Keratinocyte (primary cell): Measurements from ENCODE around the gene ABCC11. TPM values are rescaled to one million over a fixed set of nuclear protein-coding genes. Genes with fewer than 3 reads are reported as not detected.

Source experiments
- DNase-seq: peaks from one replicate; pipeline ENCODE4 v3.0.0-alpha.2; 2011; ENCODE audit warnings: low read depth, missing footprints, low spot score
- FAIRE-seq: peaks from 2 replicates; lab custom pipeline; 2011; peaks lifted over from hg19 to GRCh38; lab: Jason Lieb, UNC
- H2AFZ ChIP-seq: 2 replicates; pipeline ENCODE4 v1.6.0; 2012; ENCODE audit warnings: low read length, control low read depth, inconsistent platforms; ENCODE audit not compliant: control insufficient read depth
- H3K27ac ChIP-seq: 2 replicates; pipeline ENCODE4 v1.5.1; 2011; ENCODE audit warnings: low read length; ENCODE audit not compliant: control insufficient read depth, insufficient read depth
- H3K27me3 ChIP-seq: 3 replicates; pipeline ENCODE4 v1.6.0; 2011; ENCODE audit warnings: low read length; ENCODE audit not compliant: control insufficient read depth, insufficient read depth; ENCODE audit errors: extremely low read depth
- H3K36me3 ChIP-seq, 2 experiments: 2 replicates in 1 of 2; 3 replicates in 1 of 2; pipeline ENCODE4 v1.5.1; 2011; ENCODE audit warnings: low read length in 2 of 2, mild to moderate bottlenecking in 1 of 2; ENCODE audit not compliant: control insufficient read depth in 2 of 2, insufficient read depth in 2 of 2; ENCODE audit errors: extremely low read depth in 1 of 2
- H3K4me1 ChIP-seq: 3 replicates; pipeline ENCODE4 v1.5.1; 2011; ENCODE audit warnings: low read length; ENCODE audit not compliant: control insufficient read depth, insufficient read depth; ENCODE audit errors: extremely low read depth
- H3K4me2 ChIP-seq: 3 replicates; pipeline ENCODE4 v1.6.0; 2011; ENCODE audit warnings: low read depth, low read length; ENCODE audit not compliant: control insufficient read depth, insufficient read depth; ENCODE audit errors: extremely low read depth
- H3K4me3 ChIP-seq, 3 experiments: fragments of 200-600 bp in 1 of 3; sonication (generic) in 1 of 3; 2 replicates in 2 of 3; 3 replicates in 1 of 3; pipeline ENCODE4 v1.5.1; 2011 to 2016; ENCODE audit warnings: low read length in 3 of 3, mild to moderate bottlenecking in 3 of 3, control low read depth in 2 of 3, inconsistent platforms in 1 of 3, low read depth in 1 of 3, mixed read lengths in 1 of 3, mixed run types in 1 of 3, moderate library complexity in 1 of 3; ENCODE audit not compliant: control insufficient read depth in 2 of 3, insufficient read depth in 2 of 3; ENCODE audit errors: extremely low read depth in 1 of 3
- H3K79me2 ChIP-seq: 2 replicates; pipeline ENCODE4 v1.6.0; 2012; ENCODE audit warnings: low read length; ENCODE audit not compliant: control insufficient read depth, insufficient read depth
- H3K9ac ChIP-seq: 3 replicates; pipeline ENCODE4 v1.6.0; 2011; ENCODE audit warnings: low read length; ENCODE audit not compliant: control insufficient read depth, insufficient read depth; ENCODE audit errors: extremely low read depth
- H3K9me1 ChIP-seq: 3 replicates; pipeline ENCODE4 v1.6.0; 2011; ENCODE audit warnings: low read length; ENCODE audit not compliant: control insufficient read depth, insufficient read depth; ENCODE audit errors: extremely low read depth
- H3K9me3 ChIP-seq: 2 replicates; pipeline ENCODE4 v1.5.1; 2012; ENCODE audit warnings: low read depth, low read length; ENCODE audit not compliant: control insufficient read depth
- H4K20me1 ChIP-seq: 3 replicates; pipeline ENCODE4 v1.6.0; 2011; ENCODE audit warnings: low read length; ENCODE audit not compliant: control insufficient read depth, insufficient read depth; ENCODE audit errors: extremely low read depth
- CTCF ChIP-seq, 3 experiments: IDR thresholded peaks in 1 of 3; conservative IDR thresholded peaks in 1 of 3; optimal IDR thresholded peaks in 1 of 3; 2 replicates in 2 of 3; 3 replicates in 1 of 3; pipeline versions ENCODE3 to v1.5.1; 2011; ENCODE audit warnings: low read length in 3 of 3, mild to moderate bottlenecking in 3 of 3, moderate library complexity in 2 of 3, control low read depth in 1 of 3, inconsistent platforms in 1 of 3; ENCODE audit not compliant: insufficient read depth in 2 of 3; ENCODE audit errors: extremely low read depth in 1 of 3
- EZH2 ChIP-seq: IDR thresholded peaks from one replicate; pipeline ENCODE4 v1.6.1; 2012; ENCODE audit warnings: inconsistent platforms, mild to moderate bottlenecking, low read length, moderate library complexity
- dilution Hi-C: fragments of 300-500 bp; cut with MboI; formaldehyde crosslinking; loops from one replicate; pipeline ENCODE4 v1.7.0; 2020; ENCODE audit warnings: low sequenced_read_pairs; ENCODE audit not compliant: extremely low pct_ligation_motif_present
- polyA plus RNA-seq, 5 experiments: library from polyadenylated mRNA; depleted of rRNA in 3 of 5; stranded (reverse) in 3 of 5; stranded (forward) in 1 of 5; unstranded in 1 of 5; fragments of >200 nt; gene quantifications; 1 replicate in 1 of 5; 2 replicates in 3 of 5; 3 replicates in 1 of 5; pipeline versions ENCODE4 v1.2.1 to v1.2.3, GENCODE V29; 2011 to 2012; ENCODE audit warnings: missing spikeins in 2 of 5, low read depth in 1 of 5, low replicate concordance in 1 of 5

ABCC11 gene
- polyA plus RNA-seq, 1 donor (not counting 4 experiments of a cell fraction or from before 2014, with no cell fraction given): 0.33 TPM

DNA sequence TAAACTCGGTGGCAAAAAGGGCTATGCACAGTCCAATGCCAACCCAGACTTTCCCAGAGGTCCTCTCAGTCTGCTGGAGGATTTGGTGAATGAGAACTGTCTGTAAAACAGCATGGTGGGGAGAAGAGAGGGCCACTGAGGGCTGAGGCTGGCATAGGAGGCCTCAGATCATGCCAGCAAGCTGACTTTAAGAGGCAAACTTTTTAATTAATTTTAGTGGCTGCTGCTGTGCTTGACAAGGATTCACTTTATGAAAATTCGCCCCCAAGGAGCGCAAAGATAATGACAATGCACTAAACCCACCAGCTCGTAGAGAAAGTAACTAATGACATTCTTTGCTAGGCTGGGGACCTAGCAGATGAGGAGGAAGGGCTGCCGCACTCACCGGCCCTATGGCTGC is 106.5 kb downstream of the ABCC11 start:
- no peaks in the 10 kb centered on the region for H3K79me2 ChIP-seq
- no peaks in the 10 kb centered on the region for H3K4me1 ChIP-seq
- H2AFZ ChIP-seq: no peak overlapping the region
- no peaks in the 10 kb centered on the region for H3K27me3 ChIP-seq
- no peak overlapping the region for H3K4me3 ChIP-seq
- FAIRE-seq (no peak), DNase-seq (no peak)
- H3K9me3 ChIP-seq: no peaks in the 10 kb centered on the region
- H3K9ac ChIP-seq: no peak overlapping the region
- H3K9me1 ChIP-seq: no peaks in the 10 kb centered on the region
- no peak overlapping the region for H3K27ac ChIP-seq
- H3K4me2 ChIP-seq: no peak overlapping the region
- no peaks in the 10 kb centered on the region for H4K20me1 ChIP-seq
- no peak for TF ChIP-seq EZH2
- TF ChIP-seq CTCF (optimal IDR thresholded peaks at IDR 0.05 in 1 of 3, IDR thresholded peaks at IDR 0.05 in 1 of 3, conservative IDR thresholded peaks at IDR 0.05 in 1 of 3; ENCODE audit: extremely low read depth in 1 of 3, insufficient read depth in 2 of 3, low read length in 3 of 3): no peak
- no peaks in the 10 kb centered on the region for H3K36me3 ChIP-seq
- dilution Hi-C loops: no loop called here

- H3K36me3 ChIP-seq: no peaks in the 10 kb centered on the region
- H3K4me3 ChIP-seq: no peak overlapping the region
- no peaks in the 10 kb centered on the region for H3K9me1 ChIP-seq
- no peak for TF ChIP-seq CTCF (optimal IDR thresholded peaks at IDR 0.05 in 1 of 3, IDR thresholded peaks at IDR 0.05 in 1 of 3, conservative IDR thresholded peaks at IDR 0.05 in 1 of 3; ENCODE audit: extremely low read depth in 1 of 3, insufficient read depth in 2 of 3, low read length in 3 of 3)
- no peak for TF ChIP-seq EZH2
- FAIRE-seq: no peak
- no peaks in the 10 kb centered on the region for H4K20me1 ChIP-seq
- no peak overlapping the region for H3K27ac ChIP-seq
- no peaks in the 10 kb centered on the region for H3K27me3 ChIP-seq
- no peak overlapping the region for H3K9ac ChIP-seq
- no peaks in the 10 kb centered on the region for H3K4me1 ChIP-seq
- no peak overlapping the region for H2AFZ ChIP-seq
- H3K4me2 ChIP-seq: no peak overlapping the region
- no peak for DNase-seq
- dilution Hi-C loops: no loop called here
- H3K9me3 ChIP-seq: no peaks in the 10 kb centered on the region
- H3K79me2 ChIP-seq: no peaks in the 10 kb centered on the region
These were observed 107.8 kb downstream of the ABCC11 start for GRCh38 chr16:48139517-48139916.
